ENCODE data around the gene RTN4RL2.

Gene RTN4RL2

GRCh38 chr11:57471496-57471895 lies 11.2 kb downstream of the RTN4RL2 start:
- H3K4me3 ChIP-seq (ENCODE audit: low read length): no peak overlapping the region
- no peak for TF ChIP-seq CTCF (conservative IDR thresholded peaks at IDR 0.05; ENCODE audit: low read length)
- DNase-seq (ENCODE audit: low read depth): no peak

- TF ChIP-seq CTCF (conservative IDR thresholded peaks at IDR 0.05; ENCODE audit: low read length): no peak
- DNase-seq (ENCODE audit: low read depth): no peak
Measured at GRCh38 chr11:57473285-57473841, 13.0 kb downstream of the RTN4RL2 start.

GRCh38 chr11:57474017-57474802 lies 13.9 kb downstream of the RTN4RL2 start:
- no peak for DNase-seq (ENCODE audit: low read depth)
- TF ChIP-seq CTCF (conservative IDR thresholded peaks at IDR 0.05; ENCODE audit: low read length): no peak
- no peak overlapping the region for H3K4me3 ChIP-seq (ENCODE audit: low read length)

More at GRCh38 chr11:57473285-57473841, 13.0 kb downstream of the RTN4RL2 start:
- no peak overlapping the region for H3K4me3 ChIP-seq (ENCODE audit: low read length)

GRCh38 chr11:57474803-57475115 lies 14.4 kb downstream of the RTN4RL2 start:
- no peak overlapping the region for H3K4me3 ChIP-seq (ENCODE audit: low read length)
- TF ChIP-seq CTCF (conservative IDR thresholded peaks at IDR 0.05; ENCODE audit: low read length): no peak
- no peak for DNase-seq (ENCODE audit: low read depth)

DNA sequence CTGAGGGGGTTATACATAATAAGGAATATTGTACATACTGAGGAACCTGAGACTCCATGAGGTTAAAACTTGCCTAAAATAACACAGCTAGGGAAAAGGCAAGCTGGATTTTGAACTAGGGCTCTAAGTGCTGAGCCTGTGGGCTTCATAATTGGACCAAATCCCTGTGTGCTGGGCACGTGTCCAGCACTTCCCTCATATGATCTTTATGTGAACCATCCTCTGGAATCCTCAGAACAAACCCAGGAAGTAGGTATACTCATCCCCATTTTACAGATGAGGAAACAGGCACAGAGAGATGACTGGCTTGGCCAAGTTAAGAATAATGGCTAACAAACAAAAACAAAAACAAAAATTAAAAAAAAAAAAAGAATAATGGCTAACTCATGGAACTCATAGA lies 14.9 kb downstream of the RTN4RL2 start:
- no peak for TF ChIP-seq CTCF (conservative IDR thresholded peaks at IDR 0.05; ENCODE audit: low read length)
- H3K4me3 ChIP-seq (ENCODE audit: low read length): no peak overlapping the region
- no peak for DNase-seq (ENCODE audit: low read depth)

DNA sequence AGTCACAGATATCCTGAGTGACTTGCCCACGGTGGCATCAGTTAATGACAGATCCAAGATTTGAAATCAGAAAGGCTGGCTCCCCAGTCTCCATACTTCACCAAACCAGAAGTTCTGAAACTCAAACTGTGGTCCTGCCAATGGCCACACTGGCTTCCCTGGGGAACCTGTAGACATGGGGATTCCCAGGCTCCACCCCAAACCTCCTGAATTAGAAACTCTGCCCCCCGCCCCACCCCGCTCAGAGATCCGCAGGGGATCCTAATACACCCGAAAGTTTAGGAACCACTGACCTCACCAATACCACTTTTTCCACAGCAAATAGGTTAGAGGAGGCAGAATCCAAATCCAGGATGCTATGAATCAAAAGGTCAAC lies 15.3 kb downstream of the RTN4RL2 start:
- DNase-seq (ENCODE audit: low read depth): no peak
- TF ChIP-seq CTCF (conservative IDR thresholded peaks at IDR 0.05; ENCODE audit: low read length): no peak
- no peak overlapping the region for H3K4me3 ChIP-seq (ENCODE audit: low read length)

GRCh38 chr11:57476047-57476756 lies 15.9 kb downstream of the RTN4RL2 start:
- no peak overlapping the region for H3K4me3 ChIP-seq (ENCODE audit: low read length)
- DNase-seq (ENCODE audit: low read depth): no peak

More at GRCh38 chr11:57476047-57476756, 15.9 kb downstream of the RTN4RL2 start:
- no peak for TF ChIP-seq CTCF (conservative IDR thresholded peaks at IDR 0.05; ENCODE audit: low read length)
